GM19467 (cell line): Measurements from ENCODE around the gene CHGA.

Source experiments
- ATAC-seq: cut with Tn5 transposase; IDR thresholded peaks from one replicate; pipeline ENCODE4 v1.9.1; 2021; ENCODE audit warnings: mild to moderate bottlenecking, moderate library complexity; ENCODE audit not compliant: unreplicated experiment

Gene CHGA

GRCh38 chr14:92942976-92943710 lies 20.2 kb downstream of the CHGA start:
- no peak for ATAC-seq

DNA sequence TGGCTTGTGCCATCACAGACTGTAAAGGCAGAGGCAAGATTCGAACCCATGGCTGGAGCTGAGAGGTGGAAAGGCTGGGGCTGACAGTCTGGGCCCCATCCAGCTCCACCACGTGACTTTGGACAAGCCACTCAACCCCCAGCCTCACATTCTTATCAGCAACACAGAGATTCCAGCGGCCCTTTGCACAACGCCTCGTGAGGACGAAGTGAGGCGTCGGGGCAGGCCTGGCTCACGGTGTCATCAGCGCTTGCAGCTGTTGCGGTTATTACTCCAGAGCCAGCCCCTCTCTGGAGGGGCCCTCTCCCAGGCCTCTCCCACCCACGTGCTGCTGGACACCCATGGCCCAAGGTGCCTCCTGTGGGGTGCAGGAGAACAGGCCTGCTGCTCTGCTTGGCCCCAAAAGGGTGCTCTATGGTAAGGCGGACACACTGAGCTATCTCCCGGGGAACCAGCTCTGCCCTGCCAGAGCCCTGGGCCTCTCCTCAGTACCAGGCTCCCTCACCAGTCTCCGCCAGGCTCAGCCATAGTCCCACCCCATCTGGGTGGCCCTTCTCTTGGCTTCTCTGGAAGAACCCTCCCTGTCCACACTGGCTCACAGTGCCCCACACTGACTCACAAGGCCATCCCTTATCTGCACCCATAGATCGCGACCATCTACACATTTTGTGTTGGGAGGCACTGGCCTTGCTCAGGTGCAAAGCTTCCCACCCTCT lies 21.1 kb downstream of the CHGA start:
- no peak for ATAC-seq

DNA sequence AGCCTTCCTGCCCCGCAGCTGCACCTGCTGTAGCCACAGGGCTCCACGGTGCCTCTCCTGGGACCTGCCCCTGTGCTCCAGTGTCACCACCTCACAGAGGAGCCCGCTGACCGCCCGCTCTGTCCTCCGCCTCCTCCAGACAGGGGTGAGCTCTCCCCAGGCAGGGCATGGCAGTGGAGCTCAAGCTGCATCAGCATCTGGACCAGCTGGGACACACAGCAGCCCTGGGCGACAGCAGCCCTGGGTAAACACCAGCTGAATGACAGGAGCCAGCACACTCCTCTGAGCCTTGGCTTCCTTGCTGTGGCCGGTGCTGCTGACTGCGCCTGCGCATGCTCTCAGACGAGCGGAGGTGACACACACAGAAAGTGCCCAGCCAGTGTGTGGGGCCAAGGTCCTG lies 22.0 kb downstream of the CHGA start:
- ATAC-seq: no peak

DNA sequence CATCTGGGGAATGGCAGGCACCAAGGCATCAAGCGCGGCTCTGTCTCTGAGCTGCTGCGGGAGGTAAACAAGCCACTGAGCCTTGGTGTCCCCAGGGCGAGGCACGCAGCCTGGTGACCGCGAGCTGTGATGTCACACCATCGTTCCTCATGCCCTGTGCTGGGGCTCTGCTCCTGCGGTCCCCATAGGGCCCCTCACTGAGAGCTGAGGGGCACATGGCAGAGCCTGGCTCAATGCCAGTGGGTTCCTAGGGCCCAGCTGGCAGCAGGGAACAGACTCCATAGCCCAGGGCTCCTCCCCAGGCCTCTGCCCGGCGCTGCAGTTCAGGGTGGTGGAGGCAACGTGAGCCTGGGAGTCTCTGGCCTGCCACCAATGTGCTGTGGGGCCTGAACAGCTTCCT lies 22.6 kb downstream of the CHGA start:
- ATAC-seq: no peak

- no peak for ATAC-seq
Observed at GRCh38 chr14:92945959-92946846, 23.3 kb downstream of the CHGA start.

GRCh38 chr14:92946847-92947545 lies 24.0 kb downstream of the CHGA start:
- ATAC-seq: no peak

GRCh38 chr14:92948647-92949046 lies 25.7 kb downstream of the CHGA start:
- no peak for ATAC-seq

DNA sequence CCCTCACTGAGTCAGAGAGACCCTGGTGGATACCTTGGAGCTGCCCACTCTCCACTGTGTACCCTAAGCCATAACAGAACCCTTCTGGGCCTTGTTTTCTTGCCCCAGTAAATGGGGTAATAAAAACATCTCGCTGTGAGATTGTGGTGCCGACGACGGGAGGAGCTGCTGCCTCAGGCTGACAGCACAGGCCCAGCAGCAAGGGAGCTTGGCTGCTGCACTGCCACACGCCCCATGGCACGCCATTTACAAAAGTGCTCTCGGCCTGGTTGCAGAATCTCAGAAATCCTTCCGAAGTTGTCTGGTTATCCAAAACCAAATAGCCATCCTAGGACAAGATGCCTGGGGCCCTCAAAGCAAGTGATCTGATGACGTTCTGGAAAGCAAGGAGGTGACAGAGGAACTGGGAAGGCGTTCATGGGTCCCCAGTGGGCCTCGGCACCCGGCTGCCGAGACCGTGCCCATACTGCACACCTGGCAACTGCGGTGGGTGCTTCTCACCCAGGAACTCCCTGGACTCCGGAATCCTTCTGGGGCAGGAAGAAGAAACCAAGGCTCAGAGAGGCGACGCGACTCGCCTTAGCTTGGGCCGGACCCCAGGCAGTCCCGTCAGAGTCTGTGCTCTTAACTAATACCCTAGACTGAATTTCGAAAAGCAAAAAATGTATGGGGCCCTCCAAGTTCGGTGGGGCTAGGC lies 26.7 kb downstream of the CHGA start:
- no peak for ATAC-seq

GRCh38 chr14:92950193-92950540 lies 27.2 kb downstream of the CHGA start:
- ATAC-seq: no peak

DNA sequence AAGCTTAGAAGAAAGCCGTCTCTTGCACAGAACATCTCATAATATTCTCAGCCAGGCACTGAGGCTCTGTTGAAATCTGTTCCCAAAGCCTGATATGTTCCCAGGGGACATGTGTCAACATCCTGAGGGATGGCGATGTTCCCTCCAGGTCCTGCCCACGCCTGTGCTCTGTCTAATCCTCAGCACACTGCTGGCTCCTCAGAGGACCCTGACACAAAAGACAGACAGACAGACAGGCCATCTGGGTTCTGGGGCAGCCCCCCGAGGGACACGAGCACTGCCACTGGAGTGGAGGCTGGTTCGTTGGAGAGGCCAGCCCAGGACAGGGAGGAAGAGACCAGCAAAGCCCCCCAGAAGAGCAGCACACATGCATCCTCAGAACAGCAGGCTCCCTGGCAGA lies 27.8 kb downstream of the CHGA start:
- ATAC-seq: no peak

DNA sequence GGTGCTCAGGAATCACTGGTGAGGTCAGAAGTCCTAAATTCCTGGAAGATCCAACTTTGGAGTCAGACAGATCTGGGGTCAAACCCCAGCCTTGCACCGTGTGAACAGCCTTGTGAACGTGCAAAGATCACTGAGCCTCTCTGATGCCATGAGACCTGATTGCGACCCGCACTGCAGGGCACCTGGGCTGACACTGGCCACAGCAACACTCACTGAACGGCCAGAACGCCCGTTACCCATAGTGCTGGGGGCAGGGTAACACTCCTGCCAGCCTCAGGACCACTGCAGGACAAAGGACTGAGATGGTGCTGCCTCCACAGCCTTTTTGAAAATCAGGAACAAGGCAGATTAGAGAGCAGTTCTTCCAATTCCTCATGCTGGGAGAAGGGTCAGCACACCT lies 28.3 kb downstream of the CHGA start:
- no peak for ATAC-seq

- ATAC-seq: peak; percentile 79
Observed at GRCh38 chr14:92951912-92952471, 29.0 kb downstream of the CHGA start.

GRCh38 chr14:92952481-92953298 lies 29.7 kb downstream of the CHGA start:
- no peak for ATAC-seq

GRCh38 chr14:92953526-92953925 lies 30.6 kb downstream of the CHGA start:
- ATAC-seq: no peak

GRCh38 chr14:92954933-92955332 lies 32.0 kb downstream of the CHGA start:
- ATAC-seq: no peak

DNA sequence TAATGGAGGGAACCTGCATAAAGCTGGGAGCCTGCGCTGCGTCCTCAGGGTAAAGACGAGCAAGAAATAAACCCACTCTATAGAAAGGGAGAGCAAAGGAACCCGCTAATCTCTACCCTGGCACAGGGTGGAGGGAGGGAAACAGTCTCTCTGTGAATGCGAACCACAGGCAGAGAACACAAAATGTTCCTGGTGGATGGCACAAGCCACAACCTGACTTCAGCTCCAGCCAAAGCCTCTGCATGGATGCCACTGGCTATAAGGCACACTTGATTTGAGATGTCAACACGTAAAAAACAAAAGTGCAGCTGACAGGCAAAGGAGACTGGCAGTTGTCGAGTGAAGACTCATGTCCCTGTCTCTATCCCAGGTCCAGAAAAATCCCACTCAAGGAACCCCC lies 32.4 kb downstream of the CHGA start:
- no peak for ATAC-seq

GRCh38 chr14:92956961-92957360 lies 34.0 kb downstream of the CHGA start:
- ATAC-seq: no peak

DNA sequence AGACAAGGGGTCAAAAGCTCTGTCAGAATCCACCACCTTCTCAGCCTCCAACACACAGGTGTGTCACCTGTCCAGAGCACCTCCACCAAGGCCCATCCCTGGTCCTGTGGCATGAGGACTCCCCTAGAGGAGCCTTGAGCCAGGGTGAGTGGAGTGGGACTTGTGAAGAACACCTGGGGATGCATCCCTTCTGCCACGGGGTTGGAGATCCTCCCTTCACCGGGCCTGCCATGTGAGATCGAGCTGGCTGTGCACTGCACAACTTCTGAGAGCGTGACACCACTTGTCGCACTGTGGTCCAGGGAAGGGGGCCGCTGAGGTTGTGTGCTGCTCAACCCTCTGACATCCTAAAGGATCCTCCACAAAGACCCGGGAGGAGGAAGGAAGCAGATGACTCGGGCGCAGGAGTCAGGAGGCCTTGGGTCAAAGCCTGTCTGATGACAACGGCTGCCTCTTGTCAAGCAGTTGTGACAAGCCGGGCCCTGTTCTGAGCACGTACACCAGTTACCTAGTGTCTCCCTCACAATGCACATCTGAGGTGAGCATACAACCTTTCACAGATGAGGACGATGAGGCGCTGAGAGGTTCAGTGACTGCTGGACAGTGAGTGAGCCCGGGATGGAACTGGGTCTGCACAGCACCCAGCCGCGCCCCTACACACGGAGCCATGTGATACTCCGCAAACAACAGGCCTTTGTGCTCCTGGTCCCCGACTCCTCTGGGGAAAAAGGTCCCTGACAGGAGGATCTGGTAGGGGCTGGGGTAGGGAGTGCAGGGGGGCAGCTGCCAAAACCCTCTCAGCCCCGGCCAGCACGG lies 35.6 kb downstream of the CHGA start:
- no peak for ATAC-seq

GRCh38 chr14:92959189-92959531 lies 36.2 kb downstream of the CHGA start:
- no peak for ATAC-seq
